Smooth muscle cell (in vitro differentiated cells): Measurements from ENCODE around the gene NFIX. TPM values are rescaled to one million over a fixed set of nuclear protein-coding genes. Genes with fewer than 3 reads are reported as not detected.

ENCODE experiments used
- DNase-seq: peaks from one replicate; lab custom pipeline; 2025; ENCODE audit not compliant: unreplicated experiment; lab: John Stamatoyannopoulos, UW
- H2AFZ ChIP-seq: fragments of 200-600 bp; sonication (generic); 2 replicates; pipeline ENCODE4 v1.6.0; 2016; ENCODE audit warnings: antibody characterized with exemption, low read depth, mild to moderate bottlenecking
- H3F3A ChIP-seq: fragments of 200-600 bp; sonication (generic); 2 replicates; pipeline ENCODE4 v1.6.0; 2017; ENCODE audit warnings: antibody characterized with exemption, low read depth
- H3K27ac ChIP-seq: fragments of 200-600 bp; sonication (generic); 2 replicates; pipeline ENCODE4 v1.5.1; 2016; ENCODE audit warnings: low read depth, mild to moderate bottlenecking
- H3K27me3 ChIP-seq: fragments of 200-600 bp; sonication (generic); 2 replicates; pipeline ENCODE4 v1.6.1; 2016; ENCODE audit warnings: low read depth, mild to moderate bottlenecking
- H3K36me3 ChIP-seq: fragments of 200-600 bp; sonication (generic); 2 replicates; pipeline ENCODE4 v1.5.1; 2016; ENCODE audit warnings: low read depth
- H3K4me1 ChIP-seq: fragments of 200-600 bp; sonication (generic); 2 replicates; pipeline ENCODE4 v1.5.1; 2016; ENCODE audit warnings: low read depth
- H3K4me2 ChIP-seq: fragments of 200-600 bp; sonication (generic); 2 replicates; pipeline ENCODE4 v1.6.0; 2016; ENCODE audit warnings: mild to moderate bottlenecking
- H3K4me3 ChIP-seq: fragments of 200-600 bp; sonication (generic); 2 replicates; pipeline ENCODE4 v1.5.1; 2016; ENCODE audit warnings: mild to moderate bottlenecking
- H3K79me2 ChIP-seq: fragments of 200-600 bp; sonication (generic); 2 replicates; pipeline ENCODE4 v1.6.0; 2016; ENCODE audit warnings: low read depth, mild to moderate bottlenecking
- H3K9ac ChIP-seq: fragments of 200-600 bp; sonication (generic); 2 replicates; pipeline ENCODE4 v1.6.0; 2016; ENCODE audit warnings: low read depth
- H3K9me3 ChIP-seq: fragments of 200-600 bp; sonication (generic); replicated peaks from 2 replicates; pipeline ENCODE4 v1.5.1; 2016; ENCODE audit warnings: low read depth
- H4K20me1 ChIP-seq: fragments of 200-600 bp; sonication (generic); 2 replicates; pipeline ENCODE4 v1.6.0; 2016; ENCODE audit warnings: low read depth
- CTCF ChIP-seq: fragments of 200-600 bp; sonication (generic); IDR thresholded peaks from 2 replicates; pipeline ENCODE4 v1.5.1; 2017; ENCODE audit warnings: borderline replicate concordance, mild to moderate bottlenecking, antibody characterized with exemption; ENCODE audit not compliant: insufficient read depth, poor library complexity, severe bottlenecking
- WGBS: methylation state at CpG from one replicate; pipeline ENCODE4 v1.1.7; 2016; ENCODE audit warnings: low lambda C conversion rate; 5-methylcytosine and 5-hydroxymethylcytosine counted together
- polyA plus RNA-seq: library from polyadenylated mRNA; unstranded; fragments of >200 nt; fragmentation: Nextera tagmentation; extraction: Ambion mirVana; gene quantifications from 2 replicates; pipeline ENCODE4 v1.2.1, GENCODE V29; 2016
- total RNA-seq: library from RNA; depleted of rRNA; stranded (reverse); fragments of >200 nt; gene quantifications from 2 replicates; pipeline ENCODE4 v1.2.3, GENCODE V29; 2014

Gene NFIX
- total and polyA plus RNA-seq, 2 experiments from 2014 or later = 1.9 to 2.3 TPM

GRCh38 chr19:12985049-12985776 is 10.1 kb upstream of the NFIX start:
- no peaks in the 10 kb centered on the region for H3F3A ChIP-seq
- no peak for DNase-seq
- WGBS = 73% methylated on average over 16 of the region's 16 CpGs
- H3K4me3 ChIP-seq = no peak overlapping the region
- TF ChIP-seq CTCF = no peak
- H3K4me2 ChIP-seq = no peak overlapping the region
- no peak overlapping the region for H3K27ac ChIP-seq
- H3K27me3 ChIP-seq = peaks cover 8% of the 10 kb centered on the region
- H3K9ac ChIP-seq = no peak overlapping the region
- no peaks in the 10 kb centered on the region for H4K20me1 ChIP-seq
- no peak overlapping the region for H2AFZ ChIP-seq
- no peaks in the 10 kb centered on the region for H3K4me1 ChIP-seq
- H3K9me3 ChIP-seq = no peaks in the 10 kb centered on the region
- no peaks in the 10 kb centered on the region for H3K79me2 ChIP-seq
- no peaks in the 10 kb centered on the region for H3K36me3 ChIP-seq

DNA sequence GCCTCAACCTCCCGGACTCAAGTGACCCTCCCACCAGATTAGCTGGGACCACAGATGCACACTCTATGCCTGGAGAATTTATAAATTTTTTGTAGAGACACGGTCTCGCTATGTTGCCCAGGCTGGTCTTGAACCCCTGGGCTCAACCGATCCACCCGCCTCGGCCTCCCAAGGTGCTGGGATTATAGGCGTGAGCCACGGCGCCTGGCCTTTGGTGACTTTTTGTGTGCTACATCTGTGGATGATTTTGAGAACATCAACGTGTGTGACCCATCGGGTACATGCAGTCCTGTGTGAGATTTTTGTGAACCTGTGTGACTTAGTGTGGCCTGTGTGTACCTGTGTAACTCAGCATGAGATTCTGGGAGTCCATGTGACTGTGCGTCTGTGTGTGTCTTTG is 8.5 kb upstream of the NFIX start:
- 93% methylated on average over 12 of the region's 12 CpGs for WGBS
- no peaks in the 10 kb centered on the region for H3K9me3 ChIP-seq

DNA sequence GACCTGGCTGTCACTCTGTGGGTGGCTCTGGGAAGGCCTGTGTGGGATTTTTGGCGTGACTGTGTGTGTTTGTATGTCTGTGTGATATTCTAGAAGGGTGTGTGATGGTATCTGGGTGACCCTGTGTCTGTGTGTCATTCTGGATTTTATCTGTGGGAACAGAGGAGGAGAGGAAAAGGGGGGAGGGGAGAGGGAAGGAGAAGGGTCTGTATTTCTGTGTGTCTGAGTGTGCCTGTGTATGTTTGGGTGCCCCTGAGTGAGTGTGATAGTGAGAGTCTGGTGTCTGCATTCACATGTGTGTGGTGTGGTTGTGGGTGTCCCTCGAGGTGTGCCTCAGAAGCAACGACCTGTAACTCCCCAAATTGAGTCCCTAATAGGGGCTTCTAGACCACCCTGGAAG is 8.1 kb upstream of the NFIX start:
- H3K36me3 ChIP-seq = no peaks in the 10 kb centered on the region
- no peak for DNase-seq
- H3K27ac ChIP-seq = no peak overlapping the region
- no peaks in the 10 kb centered on the region for H3F3A ChIP-seq
- H3K4me1 ChIP-seq = no peaks in the 10 kb centered on the region
- WGBS = 63% methylated on average over 2 of the region's 3 CpGs
- H3K9me3 ChIP-seq = no peaks in the 10 kb centered on the region
- no peak overlapping the region for H3K4me3 ChIP-seq
- H3K4me2 ChIP-seq = no peak overlapping the region
- no peaks in the 10 kb centered on the region for H3K79me2 ChIP-seq
- H2AFZ ChIP-seq = no peak overlapping the region
- no peak for TF ChIP-seq CTCF
- no peak overlapping the region for H3K9ac ChIP-seq
- peaks cover 17% of the 10 kb centered on the region for H3K27me3 ChIP-seq
- no peaks in the 10 kb centered on the region for H4K20me1 ChIP-seq

More for the DNA sequence above, 8.5 kb upstream of the NFIX start:
- Histone ChIP-seq H3K9ac (no peak overlapping the region), H3K27ac (no peak overlapping the region), H3K4me2 (no peak overlapping the region), H3F3A (no peaks in the 10 kb centered on the region), H4K20me1 (no peaks in the 10 kb centered on the region), H3K4me1 (no peaks in the 10 kb centered on the region), H2AFZ (no peak overlapping the region), H3K36me3 (no peaks in the 10 kb centered on the region), H3K27me3 (peaks cover 15% of the 10 kb centered on the region), H3K4me3 (no peak overlapping the region), H3K79me2 (no peaks in the 10 kb centered on the region)
- TF ChIP-seq CTCF = no peak
- DNase-seq = no peak

DNA sequence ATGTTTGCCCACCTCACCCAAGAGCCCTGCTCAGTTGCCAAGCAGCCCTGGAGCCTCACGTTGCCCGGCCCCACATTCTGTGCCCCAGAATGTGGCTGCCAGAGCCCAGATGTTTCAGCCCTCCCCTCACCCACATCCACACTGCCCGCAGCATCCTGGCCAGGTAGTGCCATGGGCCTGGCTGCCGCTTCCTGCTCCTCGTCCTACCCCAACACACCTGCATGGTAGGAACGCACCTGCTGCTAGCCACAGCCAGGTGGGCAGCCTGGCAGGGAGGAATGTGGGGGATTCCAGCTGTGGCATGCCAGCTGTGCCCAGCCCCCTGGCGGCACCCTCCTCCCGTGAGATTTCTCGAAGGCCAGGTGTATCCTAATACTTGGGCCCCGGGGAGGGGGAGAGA is 7.5 kb upstream of the NFIX start:
- H3K36me3 ChIP-seq = no peaks in the 10 kb centered on the region
- WGBS = 80% methylated on average over 10 of the region's 10 CpGs
- H3K9ac ChIP-seq = no peak overlapping the region
- TF ChIP-seq CTCF = no peak
- no peaks in the 10 kb centered on the region for H4K20me1 ChIP-seq
- peaks cover 21% of the 10 kb centered on the region for H3K27me3 ChIP-seq
- H3K79me2 ChIP-seq = no peaks in the 10 kb centered on the region
- H3K4me1 ChIP-seq = no peaks in the 10 kb centered on the region
- no peak overlapping the region for H3K4me2 ChIP-seq
- no peak overlapping the region for H2AFZ ChIP-seq
- H3K9me3 ChIP-seq = no peaks in the 10 kb centered on the region
- no peak overlapping the region for H3K4me3 ChIP-seq
- no peak for DNase-seq
- H3F3A ChIP-seq = no peaks in the 10 kb centered on the region
- H3K27ac ChIP-seq = no peak overlapping the region
